ENCODE results near the gene ATP6V1G1.
"Not testable (repeated sequence)": the region's sequence is repeated elsewhere in the genome, so short reads cannot be mapped to it uniquely, and the experiment has no call there.

The ATP6V1G1 gene, protein sequence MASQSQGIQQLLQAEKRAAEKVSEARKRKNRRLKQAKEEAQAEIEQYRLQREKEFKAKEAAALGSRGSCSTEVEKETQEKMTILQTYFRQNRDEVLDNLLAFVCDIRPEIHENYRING

DNA sequence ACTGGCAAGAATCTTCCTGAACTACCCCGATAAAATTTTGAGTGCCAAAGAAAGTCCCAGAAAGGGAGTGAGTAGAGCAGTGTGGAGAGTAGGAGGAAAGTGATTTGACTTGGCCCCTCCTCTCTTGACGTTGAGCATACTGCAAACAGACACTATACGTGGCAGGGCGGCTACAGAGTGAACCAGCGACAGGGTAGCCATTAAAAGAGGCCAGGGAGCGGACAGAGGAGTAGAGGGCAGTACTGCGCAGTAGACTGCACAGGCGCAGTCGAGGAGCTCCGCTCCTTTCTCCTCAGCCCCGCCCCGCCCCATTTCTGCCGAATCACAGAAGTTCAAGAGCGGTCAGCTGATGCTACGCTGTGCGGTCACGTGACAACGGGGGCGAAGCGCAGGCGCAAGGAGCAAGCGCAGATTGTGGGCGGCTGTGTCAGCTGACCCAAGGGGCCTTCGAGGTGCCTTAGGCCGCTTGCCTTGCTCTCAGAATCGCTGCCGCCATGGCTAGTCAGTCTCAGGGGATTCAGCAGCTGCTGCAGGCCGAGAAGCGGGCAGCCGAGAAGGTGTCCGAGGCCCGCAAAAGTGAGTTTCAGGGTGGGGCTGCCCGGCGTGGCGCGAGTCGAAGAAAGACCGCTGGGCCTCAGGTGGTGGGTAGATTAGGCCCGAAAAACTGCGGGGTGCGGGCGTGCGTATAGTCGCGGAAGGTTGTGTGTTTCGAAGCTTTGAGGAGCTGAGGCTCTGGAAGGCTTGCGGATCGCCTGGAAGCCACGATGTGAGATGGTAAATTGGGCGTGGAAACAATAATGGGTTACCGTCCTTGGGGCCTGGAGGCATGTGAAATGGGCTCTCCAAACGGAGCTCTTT is at the start of gene ATP6V1G1:
ATP6V1G1 (plus strand) TSS at position 425 of the 858 bp plus-strand sequence; CDS start at position 495, 70 bp downstream.
- peak; percentile 99 for DNase-seq

DNA sequence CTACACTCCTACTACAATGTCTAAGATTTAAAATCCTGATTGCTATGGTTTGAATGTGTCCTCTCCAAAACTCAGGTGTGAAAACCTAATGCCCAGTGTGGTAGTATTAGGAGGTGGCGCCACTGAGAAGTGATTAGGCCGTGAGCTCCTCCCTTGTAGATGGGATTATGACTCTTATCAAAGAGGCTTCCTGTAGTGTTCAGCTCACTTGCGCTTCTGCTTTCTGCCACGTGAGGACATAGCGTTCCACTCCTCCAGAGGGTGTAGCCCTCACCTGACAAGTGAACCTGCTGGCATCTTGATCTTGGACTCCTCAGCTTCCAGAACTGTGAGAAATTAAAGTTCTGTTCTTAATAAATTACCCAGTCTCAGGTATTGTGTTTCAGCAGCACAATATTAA is 49.3 kb upstream of the ATP6V1G1 start:
- DNase-seq: peak; percentile 40 to 52

DNA sequence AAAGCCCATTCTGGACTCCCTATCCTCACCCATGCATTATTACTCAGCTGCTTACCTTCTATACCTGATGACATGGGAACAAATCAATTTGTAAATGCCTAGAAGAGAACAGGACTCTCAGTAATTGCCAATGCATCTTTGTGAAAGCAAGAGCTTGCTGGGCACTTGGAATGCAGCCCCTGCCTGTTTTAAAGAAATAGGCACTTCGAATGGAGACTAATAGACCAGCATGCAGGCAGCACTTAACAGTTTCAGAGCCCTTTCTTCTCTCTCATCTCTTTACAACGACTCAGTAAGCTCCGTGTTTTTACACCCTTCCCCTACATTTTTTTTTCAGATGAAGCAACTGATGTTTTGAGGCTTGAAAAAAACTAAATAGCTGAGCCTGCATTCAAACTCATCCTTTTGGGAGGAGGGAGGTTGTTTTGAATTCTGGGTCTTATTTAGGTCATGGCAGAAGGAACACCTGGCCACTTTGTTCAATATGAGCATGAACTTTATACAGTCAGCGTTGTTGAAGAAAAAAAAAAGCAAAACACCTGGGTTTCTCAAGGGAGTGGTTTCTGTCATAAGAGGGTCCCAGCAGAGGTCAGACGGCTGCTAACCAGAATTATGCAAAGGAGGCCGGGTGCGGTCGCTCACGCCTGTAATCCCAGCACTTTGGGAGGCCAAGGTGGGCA is 47.7 kb upstream of the ATP6V1G1 start:
- DNase-seq: no peak

DNA sequence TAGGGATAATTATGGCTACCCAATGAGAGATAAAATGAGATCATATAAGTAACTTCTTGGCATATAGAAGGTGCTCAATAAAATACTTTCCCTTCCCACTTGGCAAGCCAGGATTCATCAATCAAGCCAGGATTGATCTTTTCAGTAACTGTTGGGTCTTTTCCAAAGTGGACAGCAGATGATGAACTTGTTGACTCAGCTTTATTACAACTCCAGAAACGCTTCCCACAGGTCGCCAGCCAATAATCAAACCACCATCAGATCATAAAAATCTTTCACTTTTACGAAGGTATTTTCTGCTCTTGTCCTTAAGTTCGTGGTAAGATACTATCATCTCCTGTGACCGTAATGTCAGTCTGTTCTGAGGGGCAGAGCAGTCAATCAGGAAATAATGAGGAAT is 42.5 kb upstream of the ATP6V1G1 start:
- no peak for DNase-seq

DNA sequence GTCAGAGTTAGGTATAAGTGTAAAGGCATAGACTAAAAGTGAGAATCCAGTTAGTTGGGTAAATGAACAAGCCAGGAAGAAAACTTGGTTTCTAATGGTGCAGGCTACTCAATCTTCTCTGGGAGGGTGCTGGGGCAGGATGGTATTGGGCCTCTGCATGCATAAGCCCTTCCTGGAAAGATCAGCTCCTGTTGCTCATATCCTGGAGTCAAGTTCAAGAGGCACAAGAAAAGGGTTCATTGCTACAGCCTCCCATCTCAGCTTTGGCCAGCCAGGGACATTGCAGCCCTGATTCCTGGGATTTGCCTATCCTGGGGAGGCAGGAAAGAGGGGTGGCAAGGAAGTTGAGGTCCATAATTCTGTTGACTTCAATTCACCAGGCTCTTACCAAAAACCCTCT is 40.7 kb upstream of the ATP6V1G1 start:
- DNase-seq: no peak

DNA sequence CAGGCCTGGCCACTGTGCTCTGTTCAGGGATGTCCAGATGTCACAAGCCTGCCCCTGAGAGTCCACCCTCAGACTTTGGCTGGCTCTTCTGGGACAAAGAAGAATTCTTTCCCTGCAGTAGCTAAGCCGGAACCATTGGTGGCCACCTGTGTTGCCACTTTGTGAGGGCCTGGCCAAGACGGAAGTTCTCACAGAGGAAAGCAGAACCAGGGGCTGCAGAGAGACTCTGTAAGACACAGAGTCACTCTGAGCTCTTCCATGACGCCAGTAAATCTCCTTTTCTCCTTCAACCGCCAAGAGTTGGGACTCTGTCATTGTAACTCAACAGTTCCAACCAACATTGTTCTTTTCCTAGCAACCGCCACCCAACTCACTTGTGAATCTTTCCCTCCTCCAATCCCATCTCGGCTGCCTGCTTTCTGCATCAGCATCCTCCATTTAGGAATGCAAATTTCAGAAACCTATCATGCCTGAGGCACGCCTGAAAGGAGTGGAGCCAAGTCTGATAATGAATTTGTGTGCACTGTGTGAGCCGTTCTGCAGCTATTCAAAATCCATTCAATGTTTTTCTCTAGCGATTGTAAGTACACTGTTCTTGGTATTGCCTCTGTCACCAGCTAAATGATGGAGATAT is 37.8 kb upstream of the ATP6V1G1 start:
- no peak for DNase-seq

DNA sequence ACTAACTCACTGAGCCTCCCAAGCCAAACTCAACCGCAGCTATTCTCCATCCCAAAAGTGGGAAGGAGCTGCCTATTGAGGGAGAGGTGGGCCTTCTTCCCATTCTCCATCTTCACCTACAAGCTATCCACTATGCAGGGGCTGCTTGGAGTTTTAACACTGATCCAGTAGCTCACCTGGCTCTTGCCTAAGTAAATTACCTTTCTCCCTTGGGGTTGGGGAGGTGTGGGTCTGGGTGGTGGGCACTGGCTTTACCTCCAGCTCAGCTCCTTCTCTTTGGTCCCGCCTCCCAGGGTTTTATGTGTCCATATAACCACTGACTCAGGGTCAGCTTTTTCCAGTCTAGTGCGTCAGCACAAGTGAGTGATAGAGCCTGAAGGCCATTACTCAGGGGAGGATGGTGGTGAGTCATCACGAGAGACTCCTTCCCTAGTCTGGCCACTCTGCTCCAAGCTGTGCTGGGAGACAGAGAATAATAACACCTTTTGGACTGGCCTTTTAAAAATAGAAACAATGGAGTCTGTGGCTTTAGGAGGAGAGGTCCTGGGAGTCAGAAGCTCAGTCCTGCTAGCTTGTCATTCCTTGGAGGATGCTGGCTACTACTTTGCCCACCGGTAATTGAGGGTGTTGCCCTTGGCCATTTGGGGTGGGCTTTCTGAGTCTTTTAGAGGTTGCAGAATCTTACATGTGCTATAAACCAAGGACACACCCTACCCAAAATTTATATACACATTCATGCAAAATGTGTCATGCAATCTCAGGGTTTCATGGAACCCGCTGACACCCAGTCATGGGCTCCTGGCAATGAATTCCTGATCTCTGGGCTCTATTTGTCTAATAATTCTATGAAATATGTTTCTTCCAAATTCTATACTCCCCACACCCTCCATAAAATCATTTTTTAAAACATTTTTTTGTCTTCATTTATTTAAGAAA is 35.6 kb upstream of the ATP6V1G1 start:
- peak in 1 of 2 donors; percentile 39 for DNase-seq

DNA sequence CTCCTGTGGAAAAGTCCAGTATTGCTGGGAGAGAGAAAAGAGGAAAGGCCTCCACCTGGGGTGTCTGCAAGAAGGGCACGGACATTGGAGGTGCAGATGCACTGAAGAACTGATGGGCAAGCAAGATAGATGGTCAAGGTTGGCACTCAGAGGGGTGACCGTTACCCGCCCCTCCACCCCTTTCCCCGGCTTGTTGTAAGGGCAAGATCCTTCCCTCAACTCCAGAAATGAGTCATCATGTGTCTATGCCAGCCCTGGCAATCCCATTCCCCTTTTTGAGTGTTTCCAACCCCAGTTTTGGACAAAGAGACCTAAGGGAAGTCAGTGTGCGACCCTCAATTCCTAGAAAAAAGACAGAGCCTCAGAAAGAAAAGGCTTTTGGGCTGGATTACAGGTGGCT is 34.9 kb upstream of the ATP6V1G1 start:
- no peak for DNase-seq

DNA sequence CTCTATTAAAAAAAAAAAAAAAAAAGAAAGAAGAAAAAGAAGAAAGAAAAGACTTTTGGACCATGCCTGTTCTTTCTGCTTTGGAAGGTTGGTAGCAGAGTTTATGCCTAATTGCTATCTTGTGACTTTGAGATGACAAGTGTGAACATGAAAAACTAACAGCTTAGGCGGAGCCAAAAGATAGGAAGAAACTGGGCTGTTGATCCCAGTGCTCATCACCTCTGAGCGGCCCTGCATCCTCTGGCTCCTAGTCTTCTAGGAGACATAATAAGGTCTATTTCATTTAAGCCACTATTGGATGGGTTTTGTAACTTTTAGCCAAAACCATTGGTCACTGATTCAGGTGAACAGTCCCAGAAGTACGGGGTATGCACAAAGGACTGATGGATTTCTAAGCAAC is 34.4 kb upstream of the ATP6V1G1 start:
- no peak for DNase-seq

DNA sequence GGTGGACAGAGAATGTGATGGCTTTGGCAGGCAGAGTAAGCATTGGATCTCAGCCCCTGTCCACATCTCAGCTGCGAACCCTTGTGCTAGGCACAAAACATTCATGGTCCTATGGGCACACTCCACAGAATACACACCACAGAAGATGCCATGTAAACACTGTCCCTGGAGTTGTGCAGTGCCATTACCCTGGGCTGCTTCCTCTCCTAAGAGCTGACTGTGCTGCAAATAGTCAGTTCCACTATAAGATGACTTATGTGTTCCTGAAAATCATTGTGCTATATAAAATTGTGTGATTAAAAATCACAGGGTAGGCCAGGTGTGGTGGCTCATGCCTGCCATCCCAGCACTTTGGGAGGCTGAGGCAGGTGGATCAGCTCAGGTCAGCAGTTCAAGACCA is 31.9 kb upstream of the ATP6V1G1 start:
- no peak for DNase-seq

DNA sequence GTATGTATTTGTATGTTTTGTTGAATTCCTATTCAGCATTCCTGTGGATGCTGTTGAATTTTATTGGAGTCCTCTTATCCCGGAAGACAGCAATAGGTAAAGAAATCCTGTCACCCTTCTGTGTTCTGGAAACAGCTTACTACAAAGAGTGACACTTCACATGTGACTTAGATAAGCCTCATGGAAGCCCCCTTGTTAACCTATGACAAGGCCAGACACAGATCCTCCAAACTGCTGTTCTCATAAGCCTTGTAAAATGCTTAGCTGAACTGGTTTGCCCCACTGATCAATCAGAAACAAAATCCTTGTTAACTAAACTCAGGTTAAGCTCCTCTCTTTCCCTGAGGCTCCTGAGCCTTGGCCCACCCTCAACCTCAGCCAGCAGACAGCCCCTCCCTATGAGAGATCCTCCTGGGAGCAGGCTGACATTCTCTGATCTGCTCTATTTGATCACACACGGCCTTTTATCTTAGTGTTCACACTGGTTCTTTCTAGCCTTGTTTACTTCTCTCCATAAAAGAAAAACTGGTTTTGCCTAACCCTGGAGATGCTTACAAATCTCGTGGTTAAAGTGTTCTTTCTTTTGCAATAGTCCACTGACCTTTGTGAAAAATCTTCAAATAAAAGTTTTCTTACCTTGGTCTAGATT is 29.4 kb upstream of the ATP6V1G1 start:
- DNase-seq: no peak

DNA sequence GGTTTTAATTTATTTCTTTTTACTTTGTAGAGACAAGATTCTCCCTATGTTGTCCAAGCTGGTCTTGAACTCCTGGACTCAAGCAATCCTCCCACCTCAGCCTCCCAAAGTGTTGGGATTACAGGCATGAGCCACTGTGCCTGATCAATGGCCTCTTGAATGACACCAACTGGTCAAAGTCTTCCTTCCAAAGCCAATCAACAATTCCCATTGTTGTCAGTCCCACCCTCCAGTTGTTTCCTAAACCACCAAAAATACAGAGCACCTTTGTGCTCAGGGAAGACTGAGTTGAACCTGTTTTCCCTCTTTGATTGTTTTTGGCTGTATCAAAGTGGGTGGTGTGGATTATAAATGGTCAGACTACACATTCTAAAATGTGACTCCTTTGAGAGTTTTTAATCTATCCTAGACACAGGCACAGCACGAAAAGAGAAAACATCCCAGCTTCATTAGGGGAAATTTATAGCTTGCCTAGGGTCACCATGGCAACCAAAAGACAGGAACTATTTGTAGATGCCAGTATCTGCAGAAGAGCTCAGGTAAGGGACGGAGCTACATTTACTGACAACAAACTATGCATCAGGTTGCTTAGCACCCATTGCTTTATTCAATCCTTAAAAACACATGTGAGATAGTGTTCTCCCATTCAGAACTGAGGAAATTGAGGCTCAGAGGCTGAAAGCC is 27.6 kb upstream of the ATP6V1G1 start:
- DNase-seq: peak in 1 of 2 donors; percentile 3

DNA sequence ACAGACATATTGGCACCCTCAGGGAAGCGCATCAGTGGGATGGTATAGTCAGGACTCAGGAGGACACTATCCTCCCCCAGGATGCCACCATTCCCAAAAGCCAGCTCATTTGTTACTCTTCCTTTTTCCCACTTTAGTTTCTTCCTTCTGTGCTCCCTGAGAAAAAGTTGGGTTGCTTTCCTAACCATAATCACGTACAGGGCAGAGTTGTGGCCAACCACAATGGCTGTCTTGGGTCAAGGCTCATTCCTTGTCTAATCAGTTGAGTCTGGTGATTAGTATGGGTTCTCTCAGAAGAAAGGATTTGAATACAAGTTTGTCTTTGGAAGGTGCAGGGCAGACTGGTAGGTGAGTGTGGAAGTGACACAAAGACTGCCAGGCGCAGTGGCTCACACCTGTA is 26.6 kb upstream of the ATP6V1G1 start:
- no peak for DNase-seq

DNA sequence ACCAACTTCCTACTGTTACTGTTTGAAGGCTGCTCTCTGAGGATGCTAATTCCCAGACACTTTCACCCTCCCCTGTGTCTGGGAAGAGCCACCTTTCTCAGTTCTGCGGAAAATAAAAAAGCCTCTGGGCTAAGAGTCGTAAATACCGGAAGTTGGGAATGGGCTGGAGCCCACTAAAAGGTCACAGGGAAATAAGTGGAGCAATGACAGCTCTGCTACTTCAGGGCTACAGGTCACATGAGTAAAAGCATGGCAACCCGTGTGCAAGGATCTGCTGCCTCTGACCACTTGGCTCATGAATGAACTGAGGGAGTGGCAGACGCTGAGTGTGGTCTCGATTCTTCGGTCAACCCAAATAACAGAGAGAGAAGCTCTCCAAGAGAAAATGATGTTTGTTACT is 25.8 kb upstream of the ATP6V1G1 start:
- no peak for DNase-seq

DNA sequence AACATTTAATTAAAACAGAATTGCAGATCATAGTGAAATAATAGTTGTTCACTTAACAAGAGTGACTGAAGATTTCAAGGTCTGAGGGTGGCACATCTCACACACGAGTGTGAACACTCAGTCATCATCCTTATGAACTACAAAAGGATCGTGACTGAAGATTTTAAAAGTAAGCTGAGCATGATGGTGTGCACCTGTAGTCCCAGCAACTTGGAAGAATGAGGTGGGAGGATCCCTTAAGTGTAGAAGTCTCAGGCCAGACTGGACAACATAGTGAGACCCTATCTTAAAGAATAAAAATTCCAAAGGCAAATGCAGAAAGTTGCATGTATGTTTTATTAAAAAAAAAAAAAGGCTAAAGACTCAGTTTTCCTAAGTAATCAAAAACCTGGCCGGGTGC is 22.4 kb upstream of the ATP6V1G1 start:
- DNase-seq: no peak

DNA sequence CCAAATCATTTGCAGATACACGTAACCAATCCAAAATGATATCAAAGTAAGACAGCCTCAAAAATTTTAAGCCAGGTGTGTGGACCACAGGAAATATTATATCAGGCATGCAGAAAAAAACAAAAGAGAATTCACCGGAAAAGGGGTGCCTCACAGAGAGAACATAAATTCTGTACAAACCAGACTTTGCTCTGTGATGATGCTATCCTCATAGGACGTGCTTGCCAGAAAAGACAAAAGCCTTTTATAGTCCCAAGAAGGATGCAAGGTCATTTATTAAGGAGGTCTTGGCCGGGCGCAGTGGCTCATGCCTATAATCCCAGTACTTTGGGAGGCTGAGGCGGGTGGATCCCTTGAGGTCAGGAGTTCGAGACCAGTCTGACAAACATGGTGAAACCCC is 16.8 kb upstream of the ATP6V1G1 start:
- no peak for DNase-seq

DNA sequence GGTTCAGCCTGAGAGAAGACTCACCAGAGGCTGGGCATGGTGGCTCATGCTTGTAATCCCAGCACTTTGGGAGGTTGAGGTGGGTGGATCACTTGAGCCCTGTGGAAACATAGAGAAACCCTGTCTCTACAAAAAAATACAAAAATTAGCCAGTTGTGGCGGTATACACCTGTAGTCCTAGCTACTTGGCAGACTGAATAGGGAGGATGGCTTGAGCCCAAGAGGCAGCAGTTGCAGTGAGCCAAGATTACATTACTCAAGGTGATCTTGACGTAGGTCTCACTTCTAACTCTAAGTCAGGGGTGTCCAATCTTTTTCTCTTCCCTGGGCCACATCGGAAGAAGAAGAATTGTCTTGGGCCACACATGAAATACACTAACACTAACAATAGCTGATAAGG is 16.2 kb upstream of the ATP6V1G1 start:
- DNase-seq: no peak

DNA sequence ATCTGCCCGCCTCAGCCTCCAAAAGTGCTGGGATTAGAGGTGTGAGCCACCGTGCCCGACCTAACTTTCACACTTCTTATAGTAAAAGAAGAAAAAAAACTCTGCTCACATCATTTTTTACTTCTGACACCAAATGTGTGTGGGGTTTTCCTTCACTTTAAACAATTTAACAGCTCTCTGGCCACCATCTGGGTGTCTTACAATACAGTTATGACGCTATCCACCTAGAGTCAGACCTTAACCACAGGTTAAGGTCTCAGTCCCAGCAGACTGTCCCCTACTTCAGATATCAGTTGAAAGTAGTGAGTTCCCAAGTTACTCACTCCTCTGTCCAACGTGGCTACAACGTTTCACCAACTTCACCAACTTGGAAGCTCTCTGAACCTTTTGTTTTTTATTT is 15.4 kb upstream of the ATP6V1G1 start:
- no peak for DNase-seq

DNA sequence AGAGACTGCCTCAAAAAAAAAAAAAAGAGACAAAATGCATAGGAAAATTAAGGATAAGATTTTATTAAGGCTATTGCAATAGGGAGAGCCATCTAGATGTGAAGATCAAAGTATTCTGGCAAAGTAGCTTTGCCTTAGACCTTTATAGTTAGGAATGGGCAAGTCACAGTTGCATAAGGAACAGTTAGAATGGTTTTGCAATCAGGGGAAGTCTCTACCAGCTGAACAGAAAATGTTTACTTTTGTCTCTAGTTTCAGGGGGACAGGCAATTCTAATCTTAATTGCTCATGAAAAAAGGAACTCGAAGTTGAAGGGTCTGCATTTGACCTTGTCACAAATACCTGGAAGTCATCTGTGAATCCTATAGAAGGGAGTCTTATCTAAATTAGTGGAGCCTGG is 13.1 kb upstream of the ATP6V1G1 start:
- no peak for DNase-seq

DNA sequence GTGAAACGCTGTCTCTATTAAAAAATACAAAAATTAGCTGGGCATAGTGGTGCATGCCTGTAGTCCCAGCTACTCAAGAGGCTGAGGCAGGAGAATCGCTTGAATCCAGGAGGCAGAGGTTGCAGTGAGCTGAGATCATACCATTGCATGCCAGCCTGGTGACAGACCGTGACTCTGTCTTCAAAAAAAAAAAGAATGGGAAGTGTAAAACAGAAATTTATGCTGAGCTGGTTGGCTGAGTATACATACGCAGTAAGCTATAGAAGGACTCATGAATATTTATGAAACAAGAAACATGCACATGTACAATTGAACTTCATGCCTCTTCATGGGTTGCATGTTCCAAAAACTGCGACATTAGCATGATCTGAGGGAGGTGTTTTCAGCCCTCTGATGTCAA is 10.8 kb upstream of the ATP6V1G1 start:
- not testable (repeated sequence) for DNase-seq

DNA sequence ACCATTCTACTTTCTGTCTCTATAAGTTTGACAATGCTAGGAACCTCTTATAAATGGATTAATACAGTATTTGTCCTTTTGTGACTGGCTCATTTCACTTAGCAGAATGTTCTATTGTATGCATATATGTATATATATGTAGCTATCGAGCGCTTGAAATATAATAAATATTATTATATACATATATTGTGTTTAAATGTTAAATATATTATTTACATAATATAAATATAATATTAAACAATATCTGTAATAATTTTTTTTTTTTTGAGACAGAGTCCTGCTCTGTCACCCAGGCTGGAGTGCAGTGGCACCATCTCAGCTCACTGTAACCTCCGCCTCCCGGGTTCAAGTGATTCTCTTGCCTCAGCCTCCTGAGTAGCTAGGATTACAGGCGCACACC is 9.4 kb upstream of the ATP6V1G1 start:
- DNase-seq: not testable (repeated sequence)
